ENCODE measurements around the gene MAP3K12.
"Not testable (repeated sequence)": the region's sequence is repeated elsewhere in the genome, so short reads cannot be mapped to it uniquely, and the experiment has no call there.

Gene MAP3K12

DNA sequence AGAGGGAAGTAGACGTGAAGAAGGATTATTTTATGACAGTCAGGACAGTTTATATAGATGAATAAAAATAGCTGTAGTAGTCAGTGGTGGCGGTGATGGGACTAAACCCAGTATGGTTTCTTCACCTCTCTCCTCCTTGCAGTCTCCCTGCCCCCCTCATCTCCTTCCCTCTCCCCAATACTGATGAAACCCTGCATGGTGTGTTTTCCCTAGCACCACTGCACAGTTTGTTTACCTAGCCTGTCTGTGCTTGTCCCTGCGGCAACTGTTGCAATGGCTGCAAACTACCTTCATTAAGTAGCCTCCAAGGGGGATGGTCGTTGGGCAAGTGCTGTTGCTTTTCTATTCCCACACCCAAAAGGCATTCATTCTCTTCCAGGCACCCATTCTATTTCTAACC is 32.6 kb downstream of the MAP3K12 start:
- DNase-seq = no peak

DNA sequence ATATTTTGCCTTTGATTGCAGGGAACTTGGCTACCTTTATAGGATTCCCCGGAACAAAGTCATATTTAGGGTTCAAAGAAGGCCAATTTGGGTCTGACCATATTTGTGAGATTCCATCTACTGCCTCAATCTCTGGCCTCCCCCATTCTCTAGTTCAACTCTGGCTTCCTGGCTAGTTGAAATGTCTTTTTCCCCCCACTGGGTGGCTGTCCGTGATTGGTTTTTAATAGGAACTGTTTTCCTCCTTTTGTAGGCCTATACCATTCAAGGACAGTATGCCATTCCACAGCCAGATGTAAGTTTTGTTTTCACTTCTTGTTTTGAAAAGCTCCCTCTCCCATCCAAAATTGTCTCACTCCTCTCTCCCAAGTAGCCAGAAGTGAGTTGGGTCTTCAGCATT is 33.6 kb downstream of the MAP3K12 start:
- no peak for DNase-seq

GRCh38 chr12:53464685-53465418 is 34.4 kb downstream of the MAP3K12 start:
- no peak for DNase-seq

DNA sequence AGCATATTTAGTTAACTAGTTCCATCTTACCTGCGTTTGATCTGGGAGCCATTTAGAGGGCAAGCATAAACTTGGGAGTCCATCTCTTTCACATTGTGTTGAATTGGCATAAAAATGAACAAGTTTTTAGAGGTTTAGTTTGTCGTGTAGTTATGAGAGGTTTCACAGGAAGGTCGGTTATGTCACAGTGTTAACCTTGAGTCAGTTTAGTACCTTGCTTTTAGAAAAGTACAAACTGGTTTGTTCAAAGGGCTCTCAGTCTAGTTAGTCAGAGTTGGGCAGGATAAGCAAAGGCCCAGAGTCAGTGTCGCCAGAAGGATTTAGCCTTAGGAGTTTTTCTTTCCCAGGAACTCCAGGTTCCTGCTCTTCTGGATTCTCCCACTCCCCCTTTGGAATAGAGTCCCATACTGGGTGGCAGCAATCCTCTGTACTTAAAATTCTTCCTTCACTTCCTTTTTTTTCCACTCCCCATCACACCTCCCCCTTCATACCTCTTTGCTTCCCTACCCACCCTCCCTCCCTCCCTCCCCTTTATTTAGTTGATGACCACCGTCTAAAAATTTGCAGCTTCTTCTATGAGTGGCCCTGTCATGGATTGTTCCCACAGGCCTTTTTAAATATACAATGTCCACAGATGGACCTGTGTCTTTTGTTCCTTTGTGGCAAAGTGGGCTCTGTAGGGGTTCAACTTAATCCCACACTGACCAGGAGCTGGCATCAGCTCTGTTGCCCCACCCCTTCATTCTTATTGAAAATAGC is 35.3 kb downstream of the MAP3K12 start:
- no peak for DNase-seq

DNA sequence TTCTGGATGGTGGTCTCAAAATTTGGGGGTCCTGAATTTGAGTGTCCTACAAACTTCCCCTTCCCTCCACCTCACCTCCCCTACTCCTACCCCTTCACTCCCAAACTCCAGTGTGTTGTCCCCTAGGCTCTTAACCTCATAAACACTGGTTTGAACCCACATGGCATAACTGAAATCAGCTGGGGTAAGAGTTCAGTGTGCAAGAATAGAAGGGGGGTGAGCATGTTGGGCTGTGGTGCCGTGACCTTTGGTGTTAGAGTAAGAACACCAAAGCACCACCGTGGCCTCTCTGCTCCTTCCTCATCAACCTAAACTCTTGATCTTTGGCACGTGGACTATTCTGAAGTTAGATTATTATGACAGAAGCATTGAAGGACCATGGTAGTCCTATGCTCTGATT is 36.3 kb downstream of the MAP3K12 start:
- no peak for DNase-seq

DNA sequence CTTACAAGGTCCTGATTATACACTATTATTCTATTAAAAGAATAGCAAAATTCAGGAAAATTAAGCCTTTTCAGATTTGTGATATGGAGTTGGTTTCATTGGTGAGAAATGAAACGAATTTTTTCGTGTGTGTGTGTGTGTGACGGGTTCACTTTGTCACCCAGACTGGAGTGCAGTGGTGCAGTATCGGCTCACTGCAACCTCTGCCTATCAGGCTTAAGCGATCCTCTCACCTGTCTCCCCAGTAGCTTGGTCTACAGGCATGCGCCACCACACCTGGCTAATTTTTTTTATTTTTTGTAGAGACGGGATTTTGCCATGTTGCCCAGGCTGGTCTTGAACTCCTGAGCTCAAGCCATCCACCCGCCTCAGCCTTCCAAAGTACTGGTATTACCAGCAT is 37.7 kb downstream of the MAP3K12 start:
- no peak for DNase-seq

GRCh38 chr12:53461059-53461458 is 38.2 kb downstream of the MAP3K12 start:
- DNase-seq = no peak

DNA sequence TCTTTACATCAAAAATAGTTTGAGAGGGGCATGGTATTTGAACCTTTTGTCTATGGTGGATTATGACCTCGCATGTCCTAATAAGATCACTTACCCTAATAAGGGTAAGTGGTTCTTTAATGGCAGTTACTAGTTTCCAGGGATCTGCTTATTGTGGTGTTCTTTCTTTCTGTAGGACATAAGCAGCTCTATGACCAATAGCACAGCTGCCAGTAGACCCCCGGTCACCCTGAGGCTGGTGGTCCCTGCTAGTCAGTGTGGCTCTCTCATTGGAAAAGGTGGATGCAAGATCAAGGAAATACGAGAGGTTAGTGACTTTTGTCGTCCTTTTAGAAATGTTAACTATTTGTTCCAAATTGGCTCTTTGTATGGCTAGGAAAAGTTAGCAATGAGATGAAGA is 40.2 kb downstream of the MAP3K12 start:
- DNase-seq = no peak

- DNase-seq = no peak
These were observed 42.4 kb downstream of the MAP3K12 start for GRCh38 chr12:53456654-53457366.

GRCh38 chr12:53454707-53455106 is 44.6 kb downstream of the MAP3K12 start:
- no peak for DNase-seq

DNA sequence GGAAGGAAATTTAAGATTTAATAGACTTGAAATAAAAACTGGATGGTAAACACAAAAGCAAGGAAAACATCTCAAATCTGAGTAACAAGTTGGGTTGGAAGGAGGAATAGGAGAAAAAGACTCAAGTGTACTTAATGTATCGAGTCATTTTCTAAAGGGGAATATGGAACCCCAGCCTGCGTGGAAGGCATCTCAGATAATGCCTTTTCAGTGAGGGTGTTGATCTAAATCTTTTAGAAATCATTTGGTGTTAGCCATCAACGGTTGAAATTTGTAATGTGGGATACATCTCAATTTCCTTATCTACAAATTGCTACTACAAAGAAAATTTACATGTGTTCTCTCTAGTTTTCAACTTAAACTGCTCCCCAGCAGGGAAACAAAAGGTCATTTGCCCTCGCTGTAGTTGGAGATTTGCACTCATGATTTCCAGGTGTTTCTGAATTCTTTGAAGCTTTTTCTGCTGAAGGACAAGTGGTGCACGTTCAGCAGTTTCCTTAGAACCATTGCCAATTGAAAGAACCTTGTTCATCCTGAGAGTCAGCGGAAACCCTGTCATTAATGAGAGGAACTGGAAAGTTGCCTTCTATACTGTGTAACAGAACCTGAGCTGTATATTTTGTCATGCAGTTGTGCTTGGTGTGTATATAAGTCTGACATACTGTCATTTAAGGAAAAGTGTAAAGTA is 45.2 kb downstream of the MAP3K12 start:
- no peak for DNase-seq

- peak; percentile 93 for DNase-seq
These were observed 46.8 kb downstream of the MAP3K12 start for GRCh38 chr12:53452159-53453077.

DNA sequence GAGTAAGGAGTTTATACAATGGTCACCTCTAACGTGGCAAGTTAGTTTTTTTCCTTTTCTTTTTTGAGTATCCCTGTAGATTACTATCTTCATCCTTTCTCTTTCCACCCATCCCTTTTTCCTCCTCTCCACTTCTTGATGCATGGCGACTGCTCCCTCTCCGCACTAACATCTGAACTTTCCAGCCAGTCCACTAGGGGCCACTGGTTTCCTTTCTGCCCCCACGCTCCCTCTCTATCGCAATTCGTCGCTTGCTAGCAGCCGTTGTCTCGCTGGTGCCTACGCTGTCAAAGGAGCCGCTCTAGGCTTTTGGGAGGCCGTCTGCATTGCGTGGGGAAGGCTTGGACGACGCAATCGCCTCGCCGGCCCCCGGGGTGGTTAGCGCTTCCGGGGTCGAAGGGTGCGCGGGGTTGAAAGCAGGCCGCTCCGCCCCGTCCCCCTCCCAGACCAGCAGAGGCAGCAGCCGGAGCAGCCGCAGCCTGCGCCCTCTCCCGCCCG is 47.5 kb downstream of the MAP3K12 start, which contains the start of gene PCBP2:
TSS of gene PCBP2 (plus strand) at position 442 of the 498 bp plus-strand sequence. CDS start 2,699 bp downstream, outside the sequence.
- DNase-seq = peak; percentile 99

DNA sequence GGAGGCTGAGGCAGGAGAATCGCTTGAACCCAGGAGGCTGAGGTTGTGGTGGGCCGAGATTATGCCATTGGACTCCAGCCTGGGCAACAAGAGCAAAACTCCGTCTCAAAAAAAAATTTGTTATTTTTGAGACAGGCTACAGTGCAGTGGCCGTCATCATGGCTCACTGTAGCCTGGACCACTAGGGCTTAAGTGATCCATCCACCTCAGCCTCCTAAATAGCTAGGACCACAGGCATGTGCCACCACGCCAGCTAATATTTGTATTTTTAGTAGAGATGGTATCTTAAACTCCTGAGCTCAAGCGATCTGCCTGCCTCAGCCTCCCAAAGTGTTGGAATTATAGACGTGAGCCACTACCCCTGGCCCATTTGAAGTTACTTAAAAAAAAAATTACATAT is 48.3 kb downstream of the MAP3K12 start:
- no peak for DNase-seq

DNA sequence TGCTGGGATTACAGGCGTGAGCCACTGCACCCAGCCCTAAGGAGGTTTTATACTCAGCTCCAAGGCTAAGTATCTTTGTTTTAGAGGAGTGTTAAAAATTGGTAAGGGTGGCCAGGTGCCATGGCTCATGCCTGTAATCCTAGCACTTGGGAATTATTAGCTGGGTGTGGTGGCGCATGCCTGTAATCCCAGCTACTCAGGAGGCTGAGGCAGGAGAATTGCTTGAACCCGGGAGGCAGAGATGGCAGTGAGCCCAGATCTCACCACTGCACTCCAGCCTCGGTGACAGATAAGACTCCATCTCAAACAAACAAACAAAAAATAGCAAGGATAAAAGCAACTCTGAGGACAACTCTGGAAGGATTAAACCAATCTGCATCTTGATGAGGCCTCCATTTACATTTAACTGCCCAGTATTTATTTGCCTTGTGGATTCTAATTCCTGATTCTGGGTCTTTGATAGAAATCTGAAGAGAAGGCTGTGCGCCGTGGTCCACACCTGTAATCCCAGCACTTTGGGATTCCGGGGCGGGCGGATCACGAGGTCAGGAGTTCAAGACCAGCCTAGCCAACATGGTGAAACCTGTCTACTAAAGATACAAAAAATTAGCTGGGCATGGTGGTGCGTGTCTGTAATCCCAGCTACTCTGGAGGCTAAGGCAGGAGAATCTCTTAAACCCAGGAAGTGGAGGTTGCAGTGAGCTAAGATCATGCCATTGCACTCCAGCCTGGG is 54.5 kb downstream of the MAP3K12 start:
- not testable (repeated sequence) for DNase-seq

DNA sequence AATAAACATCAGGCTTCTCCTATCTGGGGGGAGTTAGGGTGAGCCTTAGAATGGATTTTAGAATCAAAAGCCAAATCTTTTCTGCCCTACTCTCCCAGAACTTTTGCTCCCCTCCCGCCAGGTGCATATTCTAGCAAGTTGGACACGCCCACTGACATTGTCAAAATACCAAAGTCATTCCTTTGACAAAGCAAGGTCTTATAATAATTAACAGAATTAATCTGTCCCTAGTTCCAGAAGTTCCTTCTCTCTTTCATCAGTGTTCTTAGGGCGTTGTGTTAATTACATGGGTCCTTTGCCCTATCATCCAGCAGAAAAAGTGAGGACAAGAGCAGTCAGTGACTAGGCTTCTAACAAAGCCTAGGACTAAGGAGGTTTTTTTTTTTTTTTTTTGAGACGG is 55.3 kb downstream of the MAP3K12 start:
- no peak for DNase-seq

GRCh38 chr12:53441040-53441833 is 58.0 kb downstream of the MAP3K12 start, which contains the start of gene PRR13:
Gene PRR13 (plus strand): TSS chr12:53441734. CDS start chr12:53442715, 981 bp downstream.
- DNase-seq = peak; percentile 99

DNA sequence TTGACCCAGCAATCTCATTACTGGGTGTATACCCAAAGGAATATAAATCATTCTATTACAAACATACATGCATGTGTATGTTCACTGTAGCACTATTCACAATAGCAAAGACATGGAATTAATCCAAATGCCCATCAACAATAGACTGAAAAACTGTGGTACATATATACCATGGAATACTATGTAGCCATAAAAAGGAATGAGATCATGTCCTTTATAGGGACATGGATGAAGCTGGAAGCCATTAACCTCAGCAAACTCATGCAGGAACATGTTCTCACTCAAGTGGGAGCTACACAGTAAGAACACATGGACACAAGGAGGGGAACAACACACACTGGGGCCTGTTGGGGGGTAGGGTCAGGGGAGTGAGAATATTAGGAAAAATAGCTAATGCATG is 59.7 kb downstream of the MAP3K12 start:
- not testable (repeated sequence) for DNase-seq

DNA sequence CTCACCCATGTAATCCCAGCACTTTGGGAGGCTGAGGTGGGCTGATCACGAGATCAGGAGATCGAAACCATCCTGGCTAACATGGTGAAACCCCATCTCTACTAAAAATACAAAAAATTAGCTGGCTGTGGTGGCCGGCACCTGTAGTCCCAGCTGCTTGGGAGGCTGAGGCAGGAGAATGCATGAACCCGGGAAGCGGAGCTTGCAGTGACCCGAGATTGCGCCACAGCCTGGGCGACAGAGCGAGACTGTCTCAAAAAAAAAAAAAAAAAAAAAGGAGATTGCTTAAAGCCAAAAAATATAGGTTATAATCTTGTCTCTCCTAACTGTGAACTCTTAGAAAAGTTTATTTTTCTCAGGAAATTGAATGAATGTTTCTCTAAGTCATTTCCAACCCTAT is 63.9 kb downstream of the MAP3K12 start:
- DNase-seq = not testable (repeated sequence)

GRCh38 chr12:53431187-53431586 is 68.1 kb downstream of the MAP3K12 start:
- DNase-seq = no peak

All from right hindlimb (tissue), 1 donor.